ENCODE measurements around the gene FBXL14. TPM values are rescaled to one million over a fixed set of nuclear protein-coding genes. Genes with fewer than 3 reads are reported as not detected.

FBXL14 gene
- 10.9 and 14.1 TPM in 2 replicates for total RNA-seq

- no peak for DNase-seq (ENCODE audit: extremely low read depth, low read depth, low spot score)
These were observed at the start of gene FBXL14 for GRCh38 chr12:1594261-1595025. TSS of gene FBXL14 (minus strand) at chr12:1594581. CDS start at chr12:1594066, 515 bp downstream.

- DNase-seq (ENCODE audit: extremely low read depth, low read depth, low spot score) = no peak
These were observed 49.6 kb upstream of the FBXL14 start for GRCh38 chr12:1643905-1644533.

GRCh38 chr12:1643043-1643442 is 48.7 kb upstream of the FBXL14 start:
- DNase-seq (ENCODE audit: extremely low read depth, low read depth, low spot score) = no peak

GRCh38 chr12:1642513-1642912 is 48.1 kb upstream of the FBXL14 start:
- DNase-seq (ENCODE audit: extremely low read depth, low read depth, low spot score) = no peak

GRCh38 chr12:1640328-1641234 is 46.2 kb upstream of the FBXL14 start:
- no peak for DNase-seq (ENCODE audit: extremely low read depth, low read depth, low spot score)

- no peak for DNase-seq (ENCODE audit: extremely low read depth, low read depth, low spot score)
These were observed 45.2 kb upstream of the FBXL14 start for GRCh38 chr12:1639538-1639937.

- DNase-seq (ENCODE audit: extremely low read depth, low read depth, low spot score) = no peak
These were observed 43.8 kb upstream of the FBXL14 start for GRCh38 chr12:1638203-1638602.

GRCh38 chr12:1635301-1636095 is 41.1 kb upstream of the FBXL14 start:
- DNase-seq (ENCODE audit: extremely low read depth, low read depth, low spot score) = no peak

GRCh38 chr12:1634590-1635191 is 40.3 kb upstream of the FBXL14 start:
- no peak for DNase-seq (ENCODE audit: extremely low read depth, low read depth, low spot score)

- DNase-seq (ENCODE audit: extremely low read depth, low read depth, low spot score) = no peak
These were observed 39.8 kb upstream of the FBXL14 start for GRCh38 chr12:1634149-1634548.

- DNase-seq (ENCODE audit: extremely low read depth, low read depth, low spot score) = no peak
These were observed 39.1 kb upstream of the FBXL14 start for GRCh38 chr12:1633459-1633858.

- DNase-seq (ENCODE audit: extremely low read depth, low read depth, low spot score) = no peak
These were observed 38.3 kb upstream of the FBXL14 start for GRCh38 chr12:1632702-1633101.

GRCh38 chr12:1630827-1631591 is 36.6 kb upstream of the FBXL14 start:
- no peak for DNase-seq (ENCODE audit: extremely low read depth, low read depth, low spot score)

- DNase-seq (ENCODE audit: extremely low read depth, low read depth, low spot score) = no peak
These were observed 35.9 kb upstream of the FBXL14 start for GRCh38 chr12:1630133-1630826.

- no peak for DNase-seq (ENCODE audit: extremely low read depth, low read depth, low spot score)
These were observed 35.2 kb upstream of the FBXL14 start for GRCh38 chr12:1629338-1630132.

- no peak for DNase-seq (ENCODE audit: extremely low read depth, low read depth, low spot score)
These were observed 34.4 kb upstream of the FBXL14 start, which contains the start of gene WNT5B for GRCh38 chr12:1628666-1629337. TSS of gene WNT5B (plus strand) at chr12:1629231. CDS start at chr12:1631355, 2,124 bp downstream.

- DNase-seq (ENCODE audit: extremely low read depth, low read depth, low spot score) = no peak
These were observed 28.0 kb upstream of the FBXL14 start for GRCh38 chr12:1622406-1622805.
